IMR-90 (cell line): ENCODE data around the gene UBE3C.

Experiments
- BHLHE40 ChIP-seq: fragments of 150-350 bp; IDR thresholded peaks from 2 replicates; pipeline ENCODE4 v1.6.1; 2016; ENCODE audit warnings: mild to moderate bottlenecking, low read depth, low read length
- CEBPB ChIP-seq: IDR thresholded peaks from 2 replicates; pipeline ENCODE4 v1.6.1; 2012; ENCODE audit warnings: low read depth, low read length, improper control_type of control experiment
- ELK1 ChIP-seq: fragments of 150-350 bp; IDR thresholded peaks from 2 replicates; pipeline ENCODE4 v1.6.1; 2016; ENCODE audit warnings: low read depth, mild to moderate bottlenecking, low read length, moderate library complexity, borderline replicate concordance
- FOS ChIP-seq: fragments of 150-350 bp; IDR thresholded peaks from 2 replicates; pipeline ENCODE4 v1.6.1; 2016; ENCODE audit warnings: low read depth, low read length
- POLR2A ChIP-seq: IDR thresholded peaks from 2 replicates; pipeline ENCODE4 v1.6.1; 2012; ENCODE audit warnings: mild to moderate bottlenecking, low read depth, low read length
- RAD21 ChIP-seq: IDR thresholded peaks from 2 replicates; pipeline ENCODE4 v1.6.1; 2012; ENCODE audit warnings: low read length, improper control_type of control experiment
- RFX5 ChIP-seq: IDR thresholded peaks from 2 replicates; pipeline ENCODE4 v1.8.0; 2012; ENCODE audit warnings: low read depth, mild to moderate bottlenecking, low read length, moderate library complexity
- TF ChIP-seq, protein P1 (sequence below): conservative IDR thresholded peaks from 2 replicates; pipeline ENCODE4 v1.5.1; 2012; ENCODE audit warnings: mild to moderate bottlenecking, low read depth, low read length, improper control_type of control experiment

- TF ChIP-seq RAD21 (no peak), POLR2A (no peak), CEBPB (no peak), FOS (no peak), RFX5 (no peak), ELK1 (no peak), BHLHE40 (no peak)
- TF ChIP-seq, protein P1, sequence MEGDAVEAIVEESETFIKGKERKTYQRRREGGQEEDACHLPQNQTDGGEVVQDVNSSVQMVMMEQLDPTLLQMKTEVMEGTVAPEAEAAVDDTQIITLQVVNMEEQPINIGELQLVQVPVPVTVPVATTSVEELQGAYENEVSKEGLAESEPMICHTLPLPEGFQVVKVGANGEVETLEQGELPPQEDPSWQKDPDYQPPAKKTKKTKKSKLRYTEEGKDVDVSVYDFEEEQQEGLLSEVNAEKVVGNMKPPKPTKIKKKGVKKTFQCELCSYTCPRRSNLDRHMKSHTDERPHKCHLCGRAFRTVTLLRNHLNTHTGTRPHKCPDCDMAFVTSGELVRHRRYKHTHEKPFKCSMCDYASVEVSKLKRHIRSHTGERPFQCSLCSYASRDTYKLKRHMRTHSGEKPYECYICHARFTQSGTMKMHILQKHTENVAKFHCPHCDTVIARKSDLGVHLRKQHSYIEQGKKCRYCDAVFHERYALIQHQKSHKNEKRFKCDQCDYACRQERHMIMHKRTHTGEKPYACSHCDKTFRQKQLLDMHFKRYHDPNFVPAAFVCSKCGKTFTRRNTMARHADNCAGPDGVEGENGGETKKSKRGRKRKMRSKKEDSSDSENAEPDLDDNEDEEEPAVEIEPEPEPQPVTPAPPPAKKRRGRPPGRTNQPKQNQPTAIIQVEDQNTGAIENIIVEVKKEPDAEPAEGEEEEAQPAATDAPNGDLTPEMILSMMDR: no peak
Measured at GRCh38 chr7:157312941-157313340, 174.2 kb downstream of the UBE3C start.
